RWPE2 (cell line): ENCODE measurements around the gene PIR.

Experiments used
- ATAC-seq: fragments of 200-7000 bp; cut with Tn5 transposase; 3 replicates; pipeline ENCODE4 v1.9.1; 2021; ENCODE audit warnings: low read depth
- DNase-seq: peaks from one replicate; pipeline ENCODE4 v3.0.0-alpha.2; 2020; ENCODE audit warnings: low spot score
- H3K27ac ChIP-seq: fragments of 450-650 bp; 2 replicates; pipeline ENCODE4 v1.5.1; 2017; ENCODE audit warnings: mild to moderate bottlenecking; ENCODE audit not compliant: poor library complexity, severe bottlenecking
- H3K27me3 ChIP-seq: fragments of 250-450 bp; sonication (Bioruptor Pico); 2 replicates; pipeline ENCODE4 v1.5.1; 2021; ENCODE audit warnings: mild to moderate bottlenecking, moderate library complexity; ENCODE audit not compliant: insufficient read depth, poor library complexity, severe bottlenecking
- H3K36me3 ChIP-seq: fragments of 250-450 bp; sonication (Bioruptor Pico); 2 replicates; pipeline ENCODE4 v1.5.1; 2020; ENCODE audit warnings: low read depth, mild to moderate bottlenecking, moderate library complexity
- H3K4me1 ChIP-seq: fragments of 250-450 bp; sonication (Bioruptor Pico); 2 replicates; pipeline ENCODE4 v1.5.1; 2021; ENCODE audit warnings: mild to moderate bottlenecking, moderate library complexity; ENCODE audit not compliant: insufficient read depth, poor library complexity, severe bottlenecking
- H3K4me3 ChIP-seq: fragments of 250-450 bp; sonication (Bioruptor Pico); 2 replicates; pipeline ENCODE4 v1.5.1; 2021; ENCODE audit warnings: mild to moderate bottlenecking, moderate library complexity; ENCODE audit not compliant: severe bottlenecking
- H3K9me3 ChIP-seq: fragments of 250-450 bp; sonication (Bioruptor Pico); 2 replicates; pipeline ENCODE4 v1.5.1; 2021; ENCODE audit warnings: mild to moderate bottlenecking, moderate library complexity; ENCODE audit not compliant: severe bottlenecking
- CTCF ChIP-seq: fragments of 450-650 bp; IDR thresholded peaks from one replicate; pipeline ENCODE4 v1.5.1; 2017; ENCODE audit warnings: mild to moderate bottlenecking, moderate library complexity; ENCODE audit not compliant: poor library complexity, severe bottlenecking

PIR gene

GRCh38 chrX:15418041-15418706 is 75.0 kb downstream of the PIR start:
- DNase-seq (no peak), ATAC-seq (no peak)
- no peak for TF ChIP-seq CTCF

GRCh38 chrX:15416133-15416993 is 76.8 kb downstream of the PIR start:
- ATAC-seq (no peak), DNase-seq (no peak)
- Histone ChIP-seq H3K27me3 (no peaks in the 10 kb centered on the region), H3K4me1 (no peaks in the 10 kb centered on the region), H3K36me3 (no peaks in the 10 kb centered on the region), H3K27ac (no peak overlapping the region), H3K4me3 (no peak overlapping the region), H3K9me3 (no peaks in the 10 kb centered on the region)
- no peak for TF ChIP-seq CTCF

More at GRCh38 chrX:15418041-15418706, 75.0 kb downstream of the PIR start:
- Histone ChIP-seq H3K36me3 (no peaks in the 10 kb centered on the region), H3K4me1 (no peaks in the 10 kb centered on the region), H3K4me3 (no peak overlapping the region), H3K27ac (no peak overlapping the region), H3K9me3 (no peaks in the 10 kb centered on the region), H3K27me3 (no peaks in the 10 kb centered on the region)

GRCh38 chrX:15413101-15413500 is 80.0 kb downstream of the PIR start:
- no peaks in the 10 kb centered on the region for H3K27me3 ChIP-seq
- no peaks in the 10 kb centered on the region for H3K4me1 ChIP-seq

GRCh38 chrX:15410947-15411346 is 82.2 kb downstream of the PIR start:
- DNase-seq (no peak), ATAC-seq (no peak)
- H3K27me3 ChIP-seq: no peaks in the 10 kb centered on the region
- no peak overlapping the region for H3K4me3 ChIP-seq
- no peaks in the 10 kb centered on the region for H3K4me1 ChIP-seq
- no peaks in the 10 kb centered on the region for H3K36me3 ChIP-seq
- H3K9me3 ChIP-seq: no peaks in the 10 kb centered on the region
- no peak for TF ChIP-seq CTCF
- no peak overlapping the region for H3K27ac ChIP-seq

More at GRCh38 chrX:15413101-15413500, 80.0 kb downstream of the PIR start:
- TF ChIP-seq CTCF: no peak
- ATAC-seq (no peak), DNase-seq (no peak)
- no peak overlapping the region for H3K4me3 ChIP-seq
- no peaks in the 10 kb centered on the region for H3K9me3 ChIP-seq
- H3K36me3 ChIP-seq: no peaks in the 10 kb centered on the region
- H3K27ac ChIP-seq: no peak overlapping the region
